Measurements from ENCODE around the gene RIOK3. TPM values are rescaled to one million over a fixed set of nuclear protein-coding genes. Genes with fewer than 3 reads are reported as not detected.

The RIOK3 gene
- total and polyA plus RNA-seq, 2 of the 4 experiments (the other 2 are of a cell fraction): 21.5 to 38.9 TPM

- peaks cover 0 to 3% of the 10 kb centered on the region in 2 experiments; a peak in 1 of 4 replicates for H3K79me1 ChIP-seq (ENCODE audit: low read depth in 1 of 2, low read length in 2 of 2)
- no peak overlapping the region for H3K9ac ChIP-seq (ENCODE audit: low read depth, low read length)
- H2AK9ac ChIP-seq (replicated peaks; ENCODE audit: low read depth, low read length, poor library complexity): no peak overlapping the region
- WGBS, 2 experiments (ENCODE audit: extremely low coverage in 2 of 2, insufficient read length in 1 of 2): no CpG with 5 or more reads among the region's 3 CpGs
- no peak overlapping the region for H3K4ac ChIP-seq (ENCODE audit: low read depth, low read length)
- no peaks in the 10 kb centered on the region for H3K27me3 ChIP-seq (ENCODE audit: control insufficient read depth, insufficient read depth, low read length)
- ChIA-PET CTCF (no interaction called here), POLR2A (ENCODE audit: unreplicated experiment) (no interaction called here)
- intact Hi-C loops (cut with micrococcal nuclease): loop anchor here (2.0 kb wide), 1 partner anchor 17 kb away; no protein-coding TSS in a partner anchor
- no peak overlapping the region for H2BK5ac ChIP-seq (ENCODE audit: low read depth, low read length, poor library complexity, severe bottlenecking)
- no TSS peak for BruUV-seq (replicated peaks)
- no peak overlapping the region for H3K4me2 ChIP-seq (ENCODE audit: low read depth, low read length)
- H3K4me1 ChIP-seq (ENCODE audit: control insufficient read depth, insufficient read depth, low read length): no peaks in the 10 kb centered on the region
- H3K36me3 ChIP-seq (ENCODE audit: control insufficient read depth, insufficient read depth, low read length): peaks cover 47% of the 10 kb centered on the region
- in situ Hi-C loops (cut with MboI; ENCODE audit: low sequenced_read_pairs): no loop called here
- H2BK20ac ChIP-seq (ENCODE audit: low read depth, low read length): no peak overlapping the region
- no peaks in the 10 kb centered on the region for H3K9me3 ChIP-seq (ENCODE audit: control insufficient read depth, insufficient read depth, low read length)
- no peak overlapping the region for H2AFZ ChIP-seq (replicated peaks; ENCODE audit: low read length, poor library complexity)
- no peak overlapping the region for H3K27ac ChIP-seq (ENCODE audit: insufficient read depth, low read length)
- H2AK5ac ChIP-seq (ENCODE audit: low read depth, low read length): no peak overlapping the region
- no peaks in the 10 kb centered on the region for H3K9me1 ChIP-seq (ENCODE audit: insufficient read depth, low read length)
- no peak overlapping the region for H3K4me3 ChIP-seq (ENCODE audit: insufficient read depth, low read depth, low read length)
- H2BK15ac ChIP-seq (ENCODE audit: low read depth, low read length): no peak overlapping the region
- dilution Hi-C loops (cut with HindIII; ENCODE audit: low sequenced_read_pairs, unreplicated experiment): no loop called here
- no peaks in the 10 kb centered on the region for H4K20me1 ChIP-seq (ENCODE audit: insufficient read depth, low read length)
- no peak for ATAC-seq (ENCODE audit: low read depth)
- H3K18ac ChIP-seq (ENCODE audit: low read depth, low read length): no peak overlapping the region
- no peak for DNase-seq
- H4K91ac ChIP-seq (ENCODE audit: insufficient read depth, low read depth, low read length): no peak overlapping the region
- H4K8ac ChIP-seq (ENCODE audit: low read depth in 2 of 2, low read length in 2 of 2): no peak overlapping the region
- H3K14ac ChIP-seq (replicated peaks; ENCODE audit: low read depth, low read length): no peak overlapping the region
- no peak for TF ChIP-seq CHD1 (IDR thresholded peaks at IDR 0.05; ENCODE audit: low read depth, low read length)
- TF ChIP-seq ELK1 (IDR thresholded peaks at IDR 0.05; ENCODE audit: borderline replicate concordance, low read depth, low read length): no peak
- TF ChIP-seq BHLHE40 (IDR thresholded peaks at IDR 0.05; ENCODE audit: low read depth, low read length): no peak
- TF ChIP-seq MXI1 (IDR thresholded peaks at IDR 0.05; ENCODE audit: borderline replicate concordance, low read depth, low read length): no peak
- no peak for TF ChIP-seq RFX5 (IDR thresholded peaks at IDR 0.05; ENCODE audit: low read depth, low read length)
- TF ChIP-seq SMC3 (IDR thresholded peaks at IDR 0.05; ENCODE audit: low read depth, low read length): no peak
- TF ChIP-seq MAZ (IDR thresholded peaks at IDR 0.05; ENCODE audit: borderline replicate concordance, low read depth, low read length): no peak
- no peak for TF ChIP-seq NFE2L2 (IDR thresholded peaks at IDR 0.05; ENCODE audit: low read depth, low read length)
- no peak for TF ChIP-seq FOS (IDR thresholded peaks at IDR 0.05; ENCODE audit: low read depth, low read length)
- TF ChIP-seq CTCF (conservative IDR thresholded peaks at IDR 0.05; ENCODE audit: low read depth, low read length): no peak
- no peak for TF ChIP-seq RAD21 (IDR thresholded peaks at IDR 0.05; ENCODE audit: low read length)
- no peak for TF ChIP-seq RCOR1 (IDR thresholded peaks at IDR 0.05; ENCODE audit: insufficient replicate concordance, low read length)
- TF ChIP-seq CEBPB (IDR thresholded peaks at IDR 0.05; ENCODE audit: low read depth, low read length): no peak
- no peak for TF ChIP-seq MAFK (IDR thresholded peaks at IDR 0.05; ENCODE audit: low read depth, low read length)
- TF ChIP-seq USF2 (IDR thresholded peaks at IDR 0.05; ENCODE audit: low read depth, low read length): no peak
- TF ChIP-seq POLR2A (IDR thresholded peaks at IDR 0.05; ENCODE audit: low read depth, low read length): no peak
- no peak overlapping the region for H3K56ac ChIP-seq (ENCODE audit: extremely low read depth, insufficient read depth, low read length)
- H4K5ac ChIP-seq (ENCODE audit: low read depth, low read length): no peak overlapping the region
- no peak overlapping the region for H3K23ac ChIP-seq (ENCODE audit: low read depth, low read length)
- no peak overlapping the region for H2BK120ac ChIP-seq (ENCODE audit: low read depth, low read length)
These were observed 26.9 kb downstream of the RIOK3 start for GRCh38 chr18:23479829-23480505.
